ENCODE results near the gene LPP.

DNA sequence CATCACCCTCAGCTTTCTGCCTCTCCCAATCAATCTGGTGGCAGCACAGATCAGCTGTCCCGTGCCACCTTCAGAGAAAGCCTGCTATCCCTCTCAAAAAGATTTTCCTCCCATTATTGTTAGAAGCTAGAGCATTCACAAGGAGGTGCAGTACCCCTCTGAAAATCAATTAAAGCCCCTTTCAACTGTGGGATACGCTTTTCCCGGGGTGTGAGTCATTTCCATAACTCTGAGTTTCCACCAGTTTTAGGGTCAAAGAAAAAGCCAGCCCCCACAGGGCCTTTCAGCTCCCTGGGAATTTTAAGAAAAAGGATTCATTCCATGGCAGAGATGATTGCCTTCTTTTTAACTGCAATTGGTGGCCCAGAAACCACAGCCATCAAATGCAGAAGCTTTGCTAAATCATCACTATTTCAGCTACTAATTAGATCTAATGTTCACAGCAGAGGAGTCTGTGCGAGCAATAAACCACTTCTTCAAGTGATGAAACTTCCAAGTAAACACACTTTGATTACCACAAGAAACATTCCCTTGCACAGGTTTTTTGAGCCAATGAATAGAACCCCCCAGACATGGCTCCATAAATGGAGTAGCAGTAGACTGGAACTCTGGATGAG, 747.8 kb downstream of the LPP start:
- TF ChIP-seq, protein P1, sequence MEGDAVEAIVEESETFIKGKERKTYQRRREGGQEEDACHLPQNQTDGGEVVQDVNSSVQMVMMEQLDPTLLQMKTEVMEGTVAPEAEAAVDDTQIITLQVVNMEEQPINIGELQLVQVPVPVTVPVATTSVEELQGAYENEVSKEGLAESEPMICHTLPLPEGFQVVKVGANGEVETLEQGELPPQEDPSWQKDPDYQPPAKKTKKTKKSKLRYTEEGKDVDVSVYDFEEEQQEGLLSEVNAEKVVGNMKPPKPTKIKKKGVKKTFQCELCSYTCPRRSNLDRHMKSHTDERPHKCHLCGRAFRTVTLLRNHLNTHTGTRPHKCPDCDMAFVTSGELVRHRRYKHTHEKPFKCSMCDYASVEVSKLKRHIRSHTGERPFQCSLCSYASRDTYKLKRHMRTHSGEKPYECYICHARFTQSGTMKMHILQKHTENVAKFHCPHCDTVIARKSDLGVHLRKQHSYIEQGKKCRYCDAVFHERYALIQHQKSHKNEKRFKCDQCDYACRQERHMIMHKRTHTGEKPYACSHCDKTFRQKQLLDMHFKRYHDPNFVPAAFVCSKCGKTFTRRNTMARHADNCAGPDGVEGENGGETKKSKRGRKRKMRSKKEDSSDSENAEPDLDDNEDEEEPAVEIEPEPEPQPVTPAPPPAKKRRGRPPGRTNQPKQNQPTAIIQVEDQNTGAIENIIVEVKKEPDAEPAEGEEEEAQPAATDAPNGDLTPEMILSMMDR (IDR thresholded peaks at IDR 0.05; ENCODE audit: insufficient read depth, low read depth, low read length), result no peak
- TF ChIP-seq EZH2 (IDR thresholded peaks at IDR 0.05; ENCODE audit: insufficient read depth, low read length), result no peak
